Stromal cell of bone marrow (primary cell): Measurements from ENCODE around the gene VSIG8.

ENCODE experiments used
- DNase-seq: peaks from one replicate; pipeline ENCODE4 v3.0.0-alpha.2; 2012; ENCODE audit warnings: low read depth

The VSIG8 gene

DNA sequence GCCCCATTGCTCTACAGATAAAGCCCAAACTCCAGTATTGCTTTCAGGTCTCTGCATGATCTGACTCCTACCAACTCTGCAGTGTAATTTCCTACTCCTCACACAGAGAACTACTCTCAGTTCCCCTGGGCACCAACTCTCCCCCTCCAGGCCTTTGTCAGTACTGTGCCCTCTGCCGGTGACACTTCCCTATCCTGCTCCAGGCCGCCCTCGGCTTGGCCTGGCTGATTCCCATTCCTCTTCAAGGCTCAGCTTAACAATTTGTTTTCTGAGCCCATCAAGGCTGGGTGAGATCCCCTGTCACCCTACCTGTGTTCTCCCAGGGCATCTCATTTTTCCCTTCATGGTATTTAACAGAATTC is 33.2 kb downstream of the VSIG8 start:
- DNase-seq: no peak

DNA sequence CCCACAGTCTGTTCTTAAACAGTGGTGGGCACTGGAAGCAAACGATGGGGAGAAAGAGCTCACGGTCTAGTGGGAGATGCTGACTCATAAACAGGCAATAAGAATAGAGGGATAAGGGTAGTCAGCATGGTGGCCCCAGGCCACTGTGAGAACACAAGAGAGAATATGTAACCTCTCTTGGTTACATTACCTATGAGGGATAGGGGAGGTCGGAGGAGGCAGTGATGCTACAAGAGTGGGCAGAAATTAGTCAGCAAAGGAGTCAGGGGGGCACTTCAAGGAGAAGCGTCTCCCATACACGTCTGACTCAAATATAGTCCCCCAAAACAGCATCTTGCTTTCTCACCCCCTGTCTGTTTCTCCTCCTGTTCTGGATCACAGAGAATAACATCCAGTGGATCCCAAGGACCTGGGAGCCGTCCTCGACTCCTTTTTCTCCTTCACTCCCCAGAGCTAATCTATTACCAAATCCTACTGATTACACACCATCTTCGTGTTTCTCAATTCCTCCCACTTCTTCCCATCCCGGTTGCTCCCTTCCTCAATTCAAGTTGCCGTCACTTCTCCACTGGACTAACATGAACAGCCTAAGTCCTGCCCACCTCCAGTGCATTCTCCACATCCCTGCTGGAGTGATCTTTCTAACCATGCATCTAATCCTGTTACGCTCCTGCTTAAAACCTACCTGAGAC is 33.7 kb downstream of the VSIG8 start:
- DNase-seq: no peak

DNA sequence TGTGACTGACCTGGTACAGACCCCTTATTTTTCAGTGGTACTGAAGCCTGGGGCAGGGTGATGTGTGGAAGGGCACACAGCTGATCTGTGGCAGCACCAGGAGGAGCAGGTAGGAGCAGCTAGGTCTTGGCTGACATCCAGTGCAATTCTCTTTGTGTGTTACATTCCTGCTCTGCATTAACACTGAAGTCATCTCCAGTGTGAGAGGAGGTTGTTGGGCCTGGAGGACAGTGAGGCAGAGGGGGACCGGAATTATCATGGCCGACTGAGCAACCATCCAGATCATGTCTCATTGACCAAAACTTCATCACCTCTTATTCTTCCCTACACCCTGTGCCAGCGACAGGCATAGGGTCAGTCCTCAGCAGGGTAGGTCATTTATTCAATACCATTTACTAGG is 34.3 kb downstream of the VSIG8 start:
- DNase-seq: no peak

DNA sequence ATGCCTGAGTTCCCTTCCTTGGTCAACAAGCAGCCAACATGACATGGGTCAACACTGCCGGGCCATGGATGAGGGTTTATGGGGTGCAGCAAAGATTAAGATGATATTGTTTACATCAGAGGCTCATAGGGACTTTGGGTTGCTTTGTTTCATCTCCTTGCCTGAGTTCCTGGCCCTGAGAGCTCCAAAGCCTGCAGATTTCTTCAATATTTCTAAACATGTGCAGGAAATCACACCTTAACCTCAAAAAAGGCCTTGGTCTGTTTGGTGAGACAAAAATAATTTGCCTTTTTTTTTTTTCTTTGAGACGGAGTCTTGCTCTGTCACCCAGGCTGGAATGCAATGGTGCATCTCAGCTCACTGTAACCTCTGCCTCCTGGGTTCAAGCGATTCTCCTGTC is 34.9 kb downstream of the VSIG8 start:
- no peak for DNase-seq

DNA sequence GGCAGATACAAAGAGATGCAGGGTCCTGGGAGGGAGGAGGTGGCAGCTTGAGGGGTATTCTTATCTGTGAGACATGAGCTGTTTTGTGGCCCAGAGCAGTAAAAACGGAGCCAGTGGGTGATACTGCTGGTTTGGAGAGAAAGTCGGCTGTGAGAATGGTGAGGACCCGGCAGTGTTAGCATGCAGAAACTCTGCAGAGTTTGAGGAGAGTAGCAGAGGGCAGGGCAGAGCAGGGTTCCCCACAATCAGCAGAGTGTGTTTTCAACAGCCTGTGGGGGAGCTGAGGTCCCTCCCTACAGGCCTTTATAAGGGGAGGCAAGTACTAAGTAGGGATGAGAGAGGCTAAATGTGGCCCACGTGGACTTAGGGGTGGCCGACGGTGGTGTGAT is 35.4 kb downstream of the VSIG8 start:
- no peak for DNase-seq

DNA sequence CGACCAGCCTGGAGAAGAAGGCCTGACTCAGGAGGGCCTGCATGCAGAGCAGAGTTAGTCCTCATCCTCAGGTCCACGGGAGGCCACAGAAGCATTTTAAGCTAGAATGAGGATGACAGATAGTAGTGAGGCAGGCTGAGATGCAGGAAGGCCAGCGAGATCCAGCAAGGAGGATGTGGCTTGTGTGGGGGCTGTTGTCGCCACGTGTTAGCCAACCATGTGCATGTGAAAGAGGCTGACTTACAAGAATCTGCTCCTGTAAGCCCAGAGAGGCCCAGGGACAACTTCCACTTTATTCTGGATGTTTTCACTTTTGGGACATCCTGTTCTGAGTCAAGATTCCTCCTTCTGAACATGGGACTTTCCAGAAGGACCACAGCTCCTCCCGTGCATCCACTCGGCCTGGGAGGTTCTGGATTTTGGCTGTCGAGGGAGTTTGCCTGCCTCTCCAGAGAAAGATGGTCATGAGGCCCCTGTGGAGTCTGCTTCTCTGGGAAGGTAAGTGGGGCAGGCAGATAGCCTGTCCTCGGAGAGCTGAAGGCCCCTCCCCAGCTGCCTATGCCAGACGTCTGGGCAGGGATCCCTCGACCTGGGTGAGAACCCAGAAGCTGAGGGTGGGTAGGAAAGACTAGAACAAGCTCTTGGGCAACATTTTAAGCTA is 35.9 kb downstream of the VSIG8 start, which contains the start of gene SLAMF8:
TSS of gene SLAMF8 (plus strand) at position 433 of the 661 bp plus-strand sequence. CDS start at position 459, 26 bp downstream.
- DNase-seq: no peak

DNA sequence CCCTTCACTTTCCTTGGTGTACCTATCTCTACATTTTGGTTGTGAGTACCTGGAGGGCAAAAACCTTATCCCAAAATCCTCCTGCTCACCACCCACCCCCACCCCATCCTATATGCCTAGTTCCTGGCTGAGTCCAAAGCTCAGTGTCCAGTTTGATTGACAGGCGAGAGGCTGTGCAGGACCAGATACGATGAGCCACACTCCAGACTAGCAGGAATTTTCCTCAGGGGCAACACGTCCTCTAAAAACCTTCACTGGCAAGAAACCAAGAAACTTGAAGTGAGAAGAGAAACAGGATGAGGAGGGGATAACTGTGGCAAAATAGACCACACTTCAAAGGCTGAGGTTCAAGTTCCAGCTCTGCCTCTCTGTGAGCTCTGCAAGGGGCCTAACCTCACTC is 36.9 kb downstream of the VSIG8 start:
- no peak for DNase-seq

DNA sequence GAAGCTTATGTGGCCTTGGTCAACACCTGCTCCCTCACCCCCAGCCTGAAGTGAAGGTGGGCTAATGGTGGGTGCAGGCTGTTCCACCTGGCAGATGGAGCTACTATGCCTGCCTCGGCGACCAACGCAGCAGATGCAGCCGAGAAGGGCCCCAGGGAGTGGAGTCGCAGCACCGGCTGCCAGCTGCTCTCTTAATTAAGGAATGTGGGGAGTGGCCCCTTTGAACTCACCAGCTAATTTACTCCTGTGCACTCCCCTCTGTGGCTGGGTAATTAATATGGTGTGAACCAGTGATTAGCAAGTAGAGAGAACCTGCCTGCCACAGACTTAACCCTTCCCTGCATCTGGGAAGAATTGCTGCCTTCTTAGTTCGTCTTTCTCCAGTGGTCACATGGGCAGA is 39.1 kb downstream of the VSIG8 start:
- no peak for DNase-seq

DNA sequence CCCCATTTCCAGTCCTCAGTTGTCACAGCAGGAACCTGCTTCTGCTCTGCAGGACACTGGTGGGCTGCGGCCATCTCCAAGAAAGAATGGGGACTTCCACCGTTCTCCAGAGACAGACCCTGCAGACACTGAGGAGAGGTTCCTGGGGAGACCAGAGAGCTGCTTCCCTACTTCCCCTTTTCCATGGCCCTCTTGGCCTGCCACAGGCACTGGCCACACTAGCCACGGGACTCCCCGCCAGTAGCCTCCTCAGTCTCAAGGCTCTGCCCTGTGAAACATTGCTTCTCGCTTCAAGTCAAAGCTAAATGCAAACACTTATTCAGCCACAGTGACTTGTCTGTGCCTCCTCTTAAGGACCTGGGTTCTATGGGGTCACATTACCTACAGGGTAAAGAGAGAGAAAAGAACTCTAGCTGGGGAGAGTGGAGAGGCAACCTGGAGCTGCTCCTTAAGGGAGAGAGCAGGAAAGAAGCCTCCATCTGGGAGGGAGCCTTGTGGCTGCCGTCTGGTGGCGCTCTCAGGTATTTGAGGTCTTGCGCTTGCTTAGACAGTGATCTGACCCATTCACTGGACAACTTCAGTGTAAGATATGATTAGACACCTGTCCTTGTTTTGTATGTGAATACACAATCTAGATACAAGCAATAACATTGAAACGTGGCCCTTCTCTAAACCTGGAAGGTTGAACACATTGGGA is 41.1 kb downstream of the VSIG8 start:
- no peak for DNase-seq

DNA sequence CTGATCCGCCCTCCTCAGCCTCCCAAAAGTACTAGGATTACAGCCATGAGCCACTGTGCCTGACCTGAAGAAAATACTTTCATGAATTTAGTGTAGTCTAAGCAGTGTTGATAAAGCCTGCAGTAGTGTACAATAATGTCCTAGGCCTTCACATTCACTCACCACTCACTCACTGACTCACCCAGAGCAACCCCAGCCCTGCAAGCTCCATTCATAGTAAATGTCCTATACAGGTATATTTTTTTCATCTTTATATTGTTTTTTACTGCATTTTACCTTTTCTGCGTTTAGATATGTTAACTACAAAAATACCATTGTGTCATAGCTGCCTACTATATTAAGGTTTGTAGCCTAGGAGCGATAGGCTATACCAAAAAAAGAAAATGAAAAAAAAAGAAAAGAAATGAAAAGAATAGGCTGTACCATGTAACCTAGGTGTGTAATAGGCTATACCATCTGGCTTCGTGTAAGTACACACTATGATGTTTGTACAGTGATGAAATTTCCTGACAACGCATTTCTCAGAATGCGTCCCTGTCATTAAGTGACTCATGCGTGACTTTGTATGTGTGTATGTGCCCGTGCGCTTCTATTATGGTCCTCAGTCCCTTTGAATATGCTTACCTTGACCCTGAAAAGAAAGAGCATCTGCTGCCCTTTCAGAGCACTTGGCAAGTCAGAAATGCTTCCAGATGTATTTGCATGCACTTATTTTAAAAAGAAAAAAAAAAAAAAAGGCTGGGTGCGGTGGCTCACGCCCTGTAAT is 45.0 kb downstream of the VSIG8 start:
- no peak for DNase-seq

DNA sequence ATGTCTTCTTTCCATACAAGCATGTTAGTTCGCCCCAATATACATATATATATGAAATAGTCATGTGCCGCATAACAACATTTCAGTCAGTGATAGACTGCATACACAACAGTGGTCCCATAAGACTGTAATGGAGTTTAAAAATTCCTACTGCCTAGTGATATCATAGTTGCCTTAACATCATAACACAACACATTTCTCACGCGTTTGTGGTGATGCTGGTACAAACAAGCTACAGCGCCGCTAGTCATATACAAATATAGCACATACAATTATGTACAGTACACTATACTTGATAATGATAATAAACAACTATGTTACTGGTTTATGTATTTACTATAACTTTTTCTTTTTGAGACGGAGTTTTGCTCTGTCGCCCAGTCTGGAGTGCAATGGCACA is 46.5 kb downstream of the VSIG8 start:
- DNase-seq: no peak

DNA sequence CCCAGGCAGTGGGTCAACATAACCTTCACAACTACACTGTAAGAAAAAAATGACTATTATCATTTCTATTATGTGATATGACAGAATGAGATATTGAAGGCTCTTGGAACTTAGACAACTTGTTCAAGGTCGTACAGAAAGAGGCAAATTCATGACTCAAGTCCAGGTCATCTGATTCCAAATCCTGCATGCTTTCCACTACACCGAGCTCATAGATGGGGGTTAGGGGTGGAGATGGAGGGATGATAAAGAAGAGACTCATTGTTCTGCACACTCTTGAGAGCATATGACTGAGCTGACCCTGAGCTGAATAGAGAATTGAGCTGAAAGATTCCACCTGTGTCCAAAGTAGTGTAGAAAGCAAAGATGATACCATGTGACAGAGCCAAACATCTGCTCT is 57.5 kb downstream of the VSIG8 start:
- no peak for DNase-seq
